Fibroblast of lung (primary cell): ENCODE data around the gene TGFBR3. TPM values are rescaled to one million over a fixed set of nuclear protein-coding genes. Genes with fewer than 3 reads are reported as not detected.

ENCODE experiments used
- DNase-seq, 2 donors: peaks; one replicate each; pipeline versions ENCODE4 v3.0.0 to v3.0.0-alpha.2; 2010; ENCODE audit warnings: low read depth in 2 of 2
- H2AFZ ChIP-seq: 2 replicates; pipeline ENCODE4 v1.5.1; 2012; ENCODE audit warnings: low read length, control low read depth, inconsistent platforms
- H3K27ac ChIP-seq: 2 replicates; pipeline ENCODE4 v1.5.1; 2011; ENCODE audit warnings: low read length, control low read depth; ENCODE audit not compliant: insufficient read depth
- H3K27me3 ChIP-seq: 2 replicates; pipeline ENCODE4 v1.5.1; 2011; ENCODE audit warnings: mild to moderate bottlenecking, low read length; ENCODE audit not compliant: control insufficient read depth, insufficient read depth
- H3K36me3 ChIP-seq: 2 replicates; pipeline ENCODE4 v1.5.1; 2011; ENCODE audit warnings: low read length; ENCODE audit not compliant: control insufficient read depth, insufficient read depth
- H3K4me1 ChIP-seq: 2 replicates; pipeline ENCODE4 v1.5.1; 2011; ENCODE audit warnings: low read length; ENCODE audit not compliant: control insufficient read depth, insufficient read depth; ENCODE audit errors: extremely low read depth
- H3K4me2 ChIP-seq: 2 replicates; pipeline ENCODE4 v1.5.1; 2011; ENCODE audit warnings: low read length, control low read depth; ENCODE audit not compliant: insufficient read depth; ENCODE audit errors: extremely low read depth
- H3K4me3 ChIP-seq, 4 experiments: fragments of 200-600 bp in 1 of 4; sonication (generic) in 1 of 4; replicated peaks in 1 of 4; 2 replicates each; pipeline ENCODE4 v1.5.1; 2011 to 2016; ENCODE audit warnings: low read length in 4 of 4, low read depth in 3 of 4, mild to moderate bottlenecking in 3 of 4, control low read depth in 2 of 4, inconsistent platforms in 1 of 4, mixed read lengths in 1 of 4; ENCODE audit not compliant: insufficient read depth in 1 of 4; ENCODE audit errors: control extremely low read depth in 1 of 4
- H3K79me2 ChIP-seq: 2 replicates; pipeline ENCODE4 v1.5.1; 2012; ENCODE audit warnings: mild to moderate bottlenecking, low read length, inconsistent platforms; ENCODE audit not compliant: control insufficient read depth, insufficient read depth
- H3K9ac ChIP-seq: 2 replicates; pipeline ENCODE4 v1.5.1; 2011; ENCODE audit warnings: mild to moderate bottlenecking, low read length, control low read depth; ENCODE audit not compliant: insufficient read depth
- H3K9me3 ChIP-seq: 2 replicates; pipeline ENCODE4 v1.5.1; 2012; ENCODE audit warnings: low read depth, low read length; ENCODE audit not compliant: control insufficient read depth, insufficient read depth
- H4K20me1 ChIP-seq: 2 replicates; pipeline ENCODE4 v1.5.1; 2011; ENCODE audit warnings: low read length; ENCODE audit not compliant: control insufficient read depth, insufficient read depth; ENCODE audit errors: extremely low read depth
- CTCF ChIP-seq, 2 donors: IDR thresholded peaks in 1 of 2; conservative IDR thresholded peaks in 1 of 2; 1 replicate in 1 of 2; 2 replicates in 1 of 2; pipeline ENCODE4 v1.5.1; 2011 to 2012; ENCODE audit warnings: low read length in 2 of 2, control low read depth in 1 of 2, inconsistent platforms in 1 of 2, low read depth in 1 of 2, mild to moderate bottlenecking in 1 of 2
- EZH2 ChIP-seq: IDR thresholded peaks from 2 replicates; pipeline ENCODE4 v1.5.1; 2012; ENCODE audit warnings: low read length, control low read depth, mild to moderate bottlenecking; ENCODE audit errors: missing control alignments
- polyA plus RNA-seq, 2 donors: library from polyadenylated mRNA; depleted of rRNA in 1 of 2; stranded (reverse) in 1 of 2; unstranded in 1 of 2; fragments of >200 nt; gene quantifications; 2 replicates each; pipeline ENCODE4 v1.2.1, GENCODE V29; 2011 to 2012; ENCODE audit warnings: missing spikeins in 1 of 2
- total RNA-seq: library from RNA; depleted of rRNA; stranded (reverse); fragments of >200 nt; gene quantifications from 2 replicates; pipeline ENCODE4 v1.2.1, GENCODE V29; 2014

TGFBR3 gene
- total and polyA plus RNA-seq, 2 donors (not counting 1 experiment from before 2014, with no cell fraction given): 68.3 to 98.1 TPM

- no peaks in the 10 kb centered on the region for H3K36me3 ChIP-seq
- peaks cover 25% of the 10 kb centered on the region for H3K4me1 ChIP-seq
- TF ChIP-seq CTCF (conservative IDR thresholded peaks at IDR 0.05 in 1 of 2, IDR thresholded peaks at IDR 0.05 in 1 of 2; ENCODE audit: low read depth in 1 of 2, low read length in 2 of 2): no peak
- no peak for TF ChIP-seq EZH2
- H3K9me3 ChIP-seq: no peaks in the 10 kb centered on the region
- no peak overlapping the region for H3K9ac ChIP-seq
- no peak overlapping the region for H3K4me2 ChIP-seq
- H2AFZ ChIP-seq: no peak overlapping the region
- peaks cover 9% of the 10 kb centered on the region for H3K79me2 ChIP-seq
- no peaks in the 10 kb centered on the region for H4K20me1 ChIP-seq
- no peak overlapping the region for H3K4me3 ChIP-seq
- no peak for DNase-seq
- H3K27ac ChIP-seq: no peak overlapping the region
- no peaks in the 10 kb centered on the region for H3K27me3 ChIP-seq
These were observed 82.0 kb downstream of the TGFBR3 start for GRCh38 chr1:91803847-91804545.

- H3K27me3 ChIP-seq: no peaks in the 10 kb centered on the region
- DNase-seq: no peak
- peaks cover 12% of the 10 kb centered on the region for H3K79me2 ChIP-seq
- H3K9ac ChIP-seq: no peak overlapping the region
- H2AFZ ChIP-seq: no peak overlapping the region
- TF ChIP-seq EZH2 (no peak), CTCF (conservative IDR thresholded peaks at IDR 0.05 in 1 of 2, IDR thresholded peaks at IDR 0.05 in 1 of 2; ENCODE audit: low read depth in 1 of 2, low read length in 2 of 2) (no peak)
- no peak overlapping the region for H3K4me2 ChIP-seq
- no peaks in the 10 kb centered on the region for H3K9me3 ChIP-seq
- H3K27ac ChIP-seq: no peak overlapping the region
- peaks cover 29% of the 10 kb centered on the region for H3K4me1 ChIP-seq
- H3K36me3 ChIP-seq: no peaks in the 10 kb centered on the region
- no peaks in the 10 kb centered on the region for H4K20me1 ChIP-seq
- H3K4me3 ChIP-seq: no peak overlapping the region
These were observed 82.8 kb downstream of the TGFBR3 start for GRCh38 chr1:91803123-91803522.

- Histone ChIP-seq H3K9ac (no peak overlapping the region), H3K27ac (no peak overlapping the region), H3K4me1 (peaks cover 24% of the 10 kb centered on the region), H4K20me1 (no peaks in the 10 kb centered on the region), H3K4me3 (no peak overlapping the region), H3K4me2 (no peak overlapping the region), H2AFZ (no peak overlapping the region), H3K36me3 (no peaks in the 10 kb centered on the region), H3K27me3 (no peaks in the 10 kb centered on the region), H3K9me3 (no peaks in the 10 kb centered on the region), H3K79me2 (peaks cover 14% of the 10 kb centered on the region)
- TF ChIP-seq EZH2: no peak
- no peak for TF ChIP-seq CTCF (conservative IDR thresholded peaks at IDR 0.05 in 1 of 2, IDR thresholded peaks at IDR 0.05 in 1 of 2; ENCODE audit: low read depth in 1 of 2, low read length in 2 of 2)
- no peak for DNase-seq
These were observed 84.3 kb downstream of the TGFBR3 start for GRCh38 chr1:91801496-91802115.
